ENCODE data around the gene RAD51B.

The RAD51B gene

DNA sequence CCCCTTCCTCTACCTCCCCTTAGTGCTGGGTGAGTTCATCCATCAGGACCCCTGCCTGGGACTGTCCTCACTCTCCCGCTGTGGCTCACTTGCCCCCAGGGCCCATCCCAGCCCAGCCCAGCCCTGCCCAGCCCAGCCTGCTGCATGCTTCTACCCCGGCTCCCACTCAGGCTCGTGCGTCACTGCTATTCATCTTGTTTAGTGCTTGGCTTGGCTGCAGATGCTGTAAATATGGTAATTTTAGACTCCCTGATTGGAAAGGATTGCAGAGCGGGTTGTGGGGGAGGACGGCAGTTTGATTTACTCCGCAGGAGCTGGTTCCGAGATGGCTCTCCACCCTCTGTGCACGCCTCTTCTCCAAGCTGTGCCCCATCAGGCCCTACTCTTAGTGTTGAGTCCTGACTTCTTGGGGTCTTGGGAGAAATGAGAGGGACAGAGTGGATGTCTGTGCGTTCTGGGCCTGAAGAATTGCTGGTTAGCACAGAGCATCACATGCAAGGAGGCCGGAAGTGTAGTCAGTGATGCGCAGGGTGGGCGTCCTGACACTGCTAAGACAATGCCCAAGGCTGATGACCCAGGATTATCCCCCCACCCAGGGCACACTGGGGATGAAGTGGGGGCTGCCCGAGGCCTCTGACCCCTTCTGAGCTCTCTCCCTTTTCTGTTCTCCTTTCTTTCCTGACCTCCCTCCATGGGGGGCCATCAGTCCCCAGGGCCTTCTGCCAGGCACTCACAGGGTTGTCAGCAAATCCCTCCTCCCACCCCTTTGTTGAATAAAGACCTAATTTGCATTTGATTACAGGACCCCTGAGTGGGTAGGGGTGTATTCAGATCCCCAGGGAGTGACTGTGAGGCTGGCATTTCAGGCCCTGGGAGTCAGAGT is 728.9 kb downstream of the RAD51B start:
- H3K4me3 ChIP-seq (ENCODE audit: low read depth, low read length): no peak overlapping the region
- in situ Hi-C loops (cut with HindIII; ENCODE audit: low sequenced_read_pairs): no loop called here
- no peak for TF ChIP-seq CTCF (IDR thresholded peaks at IDR 0.05; ENCODE audit: low read depth, low read length)
- peak; percentile 98 for DNase-seq (ENCODE audit: low read depth, low spot score)

DNA sequence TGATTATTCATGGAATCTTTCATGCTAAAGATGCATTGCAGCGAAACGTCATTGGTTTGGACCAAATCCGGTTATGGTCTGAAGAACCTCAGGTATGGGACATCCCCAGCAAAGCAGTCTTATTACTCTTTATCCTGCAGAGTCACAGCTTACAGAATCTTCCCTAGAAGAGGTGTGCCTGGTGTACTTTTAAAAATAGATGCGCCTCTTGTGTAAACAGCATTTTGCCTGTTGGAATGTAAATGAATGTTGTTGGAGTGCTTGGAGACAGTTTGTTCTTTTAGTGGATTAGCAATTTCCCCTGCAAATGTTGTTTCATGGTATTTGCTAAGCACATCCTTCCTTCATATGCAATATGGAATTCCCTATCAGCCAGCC is 730.7 kb downstream of the RAD51B start:
- in situ Hi-C loops (cut with HindIII; ENCODE audit: low sequenced_read_pairs): no loop called here
- no peak for TF ChIP-seq CTCF (IDR thresholded peaks at IDR 0.05; ENCODE audit: low read depth, low read length)
- no peak overlapping the region for H3K4me3 ChIP-seq (ENCODE audit: low read depth, low read length)
- peak; percentile 41 for DNase-seq (ENCODE audit: low read depth, low spot score)

GRCh38 chr14:68551045-68551683 is 731.6 kb downstream of the RAD51B start:
- no peak for DNase-seq (ENCODE audit: low read depth, low spot score)
- no peak for TF ChIP-seq CTCF (IDR thresholded peaks at IDR 0.05; ENCODE audit: low read depth, low read length)
- H3K4me3 ChIP-seq (ENCODE audit: low read depth, low read length): no peak overlapping the region
- in situ Hi-C loops (cut with HindIII; ENCODE audit: low sequenced_read_pairs): no loop called here

- in situ Hi-C loops (cut with HindIII; ENCODE audit: low sequenced_read_pairs): no loop called here
- TF ChIP-seq CTCF (IDR thresholded peaks at IDR 0.05; ENCODE audit: low read depth, low read length): no peak
- H3K4me3 ChIP-seq (ENCODE audit: low read depth, low read length): no peak overlapping the region
- no peak for DNase-seq (ENCODE audit: low read depth, low spot score)
Observed at GRCh38 chr14:68552075-68552474, 732.5 kb downstream of the RAD51B start.

DNA sequence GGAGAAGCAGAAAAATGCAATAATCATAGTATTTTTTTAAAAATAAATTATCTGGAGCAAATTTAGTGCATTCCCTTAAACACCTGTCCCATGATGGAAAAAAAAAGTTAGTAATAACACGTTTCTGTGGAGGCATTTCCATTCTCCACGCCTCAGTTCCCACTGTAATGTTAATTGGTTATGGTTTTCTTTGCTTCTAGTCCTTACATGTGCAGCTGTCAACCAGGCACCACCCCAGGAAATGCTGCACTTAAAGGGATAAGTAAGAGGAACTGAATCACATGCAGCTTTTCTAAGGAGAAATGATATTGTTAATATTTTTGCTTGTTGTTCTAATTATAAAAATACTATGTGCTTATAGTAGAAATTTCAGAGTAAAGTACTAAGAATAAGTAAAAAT is 733.0 kb downstream of the RAD51B start:
- no peak overlapping the region for H3K4me3 ChIP-seq (ENCODE audit: low read depth, low read length)
- DNase-seq (ENCODE audit: low read depth, low spot score): peak; percentile 66
- no peak for TF ChIP-seq CTCF (IDR thresholded peaks at IDR 0.05; ENCODE audit: low read depth, low read length)
- in situ Hi-C loops (cut with HindIII; ENCODE audit: low sequenced_read_pairs): no loop called here

DNA sequence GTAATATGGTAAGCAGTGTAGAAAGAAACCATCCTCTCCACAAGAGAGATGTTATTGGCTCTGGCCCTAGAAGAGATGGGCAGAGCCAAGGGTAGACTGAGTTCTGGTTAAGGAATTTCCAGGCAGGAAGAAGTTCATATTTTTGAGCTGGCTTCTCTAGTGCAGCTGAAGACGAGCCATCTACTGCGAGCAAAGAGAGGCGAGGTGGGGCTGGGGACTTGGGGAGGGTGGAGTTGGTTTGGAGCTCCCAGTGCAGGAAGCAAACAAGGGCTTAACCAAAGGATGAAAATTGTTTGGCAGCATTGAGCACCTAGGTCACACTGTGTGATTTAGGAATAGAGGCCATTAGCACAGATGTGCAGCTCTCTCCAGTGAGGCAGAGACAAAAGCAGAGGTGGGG is 733.7 kb downstream of the RAD51B start:
- DNase-seq (ENCODE audit: low read depth, low spot score): no peak
- in situ Hi-C loops (cut with HindIII; ENCODE audit: low sequenced_read_pairs): no loop called here
- no peak for TF ChIP-seq CTCF (IDR thresholded peaks at IDR 0.05; ENCODE audit: low read depth, low read length)
- no peak overlapping the region for H3K4me3 ChIP-seq (ENCODE audit: low read depth, low read length)
